ENCODE data around the gene MRGPRD.
A peak's percentile ranks its signal among the peaks of the same experiment; 100 is the strongest.

Gene MRGPRD

GRCh38 chr11:68980776-68981065, at the start of gene MRGPRD:
MRGPRD (minus strand) TSS chr11:68980986; CDS start chr11:68980986, 0 bp downstream.
- DNase-seq (ENCODE audit: low read depth) = no peak
- H3K4me3 ChIP-seq (ENCODE audit: low read depth, low read length) = no peak within 1 kb of the TSS
- TF ChIP-seq CTCF (IDR thresholded peaks at IDR 0.05; ENCODE audit: insufficient read depth, low read depth, low read length, missing control alignments) = no peak

GRCh38 chr11:69030301-69030700, 49.5 kb upstream of the MRGPRD start:
- no peak for TF ChIP-seq CTCF (IDR thresholded peaks at IDR 0.05; ENCODE audit: insufficient read depth, low read depth, low read length, missing control alignments)
- no peak for DNase-seq (ENCODE audit: low read depth)
- no peak overlapping the region for H3K4me3 ChIP-seq (ENCODE audit: low read depth, low read length)

- DNase-seq (ENCODE audit: low read depth) = no peak
- no peak for TF ChIP-seq CTCF (IDR thresholded peaks at IDR 0.05; ENCODE audit: insufficient read depth, low read depth, low read length, missing control alignments)
- no peak overlapping the region for H3K4me3 ChIP-seq (ENCODE audit: low read depth, low read length)
These were observed 47.1 kb upstream of the MRGPRD start for GRCh38 chr11:69027704-69028372.

GRCh38 chr11:69024509-69024908, 43.7 kb upstream of the MRGPRD start:
- TF ChIP-seq CTCF (IDR thresholded peaks at IDR 0.05; ENCODE audit: insufficient read depth, low read depth, low read length, missing control alignments) = no peak
- peak; percentile 52 for DNase-seq (ENCODE audit: low read depth)

GRCh38 chr11:69022260-69022659, 41.5 kb upstream of the MRGPRD start:
- no peak for TF ChIP-seq CTCF (IDR thresholded peaks at IDR 0.05; ENCODE audit: insufficient read depth, low read depth, low read length, missing control alignments)
- no peak for DNase-seq (ENCODE audit: low read depth)
- H3K4me3 ChIP-seq (ENCODE audit: low read depth, low read length) = no peak overlapping the region

More at GRCh38 chr11:69024509-69024908, 43.7 kb upstream of the MRGPRD start:
- H3K4me3 ChIP-seq (ENCODE audit: low read depth, low read length) = no peak overlapping the region

- no peak for TF ChIP-seq CTCF (IDR thresholded peaks at IDR 0.05; ENCODE audit: insufficient read depth, low read depth, low read length, missing control alignments)
- H3K4me3 ChIP-seq (ENCODE audit: low read depth, low read length) = no peak overlapping the region
- no peak for DNase-seq (ENCODE audit: low read depth)
These were observed 38.1 kb upstream of the MRGPRD start for GRCh38 chr11:69018924-69019323.

- no peak overlapping the region for H3K4me3 ChIP-seq (ENCODE audit: low read depth, low read length)
- no peak for TF ChIP-seq CTCF (IDR thresholded peaks at IDR 0.05; ENCODE audit: insufficient read depth, low read depth, low read length, missing control alignments)
- no peak for DNase-seq (ENCODE audit: low read depth)
These were observed 37.2 kb upstream of the MRGPRD start for GRCh38 chr11:69017951-69018350.
